ENCODE results near the gene CORO1C.

GRCh38 chr12:108722463-108722862, 8.9 kb downstream of the CORO1C start:
- TF ChIP-seq POLR2AphosphoS5 (IDR thresholded peaks at IDR 0.05) (no peak), CTCF (IDR thresholded peaks at IDR 0.05) (no peak), POLR2A (IDR thresholded peaks at IDR 0.05; ENCODE audit: low read depth) (no peak)
